Adrenal gland (tissue), 12 donors: ENCODE results near the gene BOC. TPM values are rescaled to one million over a fixed set of nuclear protein-coding genes. Genes with fewer than 3 reads are reported as not detected.

ENCODE experiments used
- DNase-seq, 7 donors: peaks; one replicate each; pipeline ENCODE4 v3.0.0-alpha.2; 2019 to 2020
- H3K27ac ChIP-seq, 5 donors: fragments of 200-600 bp; sonication (generic) in 4 of 5; 1 replicate in 3 of 5; 2 replicates in 2 of 5; pipeline versions ENCODE4 v1.5.1 to v1.8.0; 2016 to 2020; ENCODE audit warnings: mild to moderate bottlenecking in 1 of 5
- H3K27me3 ChIP-seq: fragments of 200-600 bp; 2 replicates; pipeline ENCODE4 v1.8.0; 2021
- H3K36me3 ChIP-seq, 2 donors: fragments of 200-600 bp; replicated peaks in 1 of 2; 1 replicate in 1 of 2; 2 replicates in 1 of 2; pipeline versions ENCODE4 v1.5.1 to v1.8.0; 2018 to 2022
- H3K4me1 ChIP-seq, 2 donors: fragments of 200-600 bp; replicated peaks in 1 of 2; 1 replicate in 1 of 2; 2 replicates in 1 of 2; pipeline versions ENCODE4 v1.5.1 to v1.8.0; 2018 to 2021
- H3K4me3 ChIP-seq, 4 donors: fragments of 200-600 bp; sonication (generic) in 3 of 4; one replicate each; pipeline ENCODE4 v1.5.1; 2016 to 2018
- H3K9me3 ChIP-seq, 3 donors: fragments of 200-600 bp; sonication (generic) in 1 of 3; replicated peaks in 1 of 3; 1 replicate in 2 of 3; 2 replicates in 1 of 3; pipeline versions ENCODE4 v1.5.1 to v1.8.0; 2016 to 2021
- POLR2A ChIP-seq, 2 donors: fragments of 450-650 bp; IDR thresholded peaks; one replicate each; pipeline ENCODE4 v1.6.1; 2017; ENCODE audit warnings: antibody characterized with exemption in 2 of 2, mild to moderate bottlenecking in 2 of 2, moderate library complexity in 1 of 2
- WGBS, 4 donors: extraction: QIAGEN DNeasy Blood & Tissue Kit in 2 of 4; methylation state at CpG; one replicate each; pipeline versions ENCODE4 v1.1.5 to v1.1.7; 2013 to 2017; 5-methylcytosine and 5-hydroxymethylcytosine counted together
- intact Hi-C, 2 donors: fragments of 100-400 bp; cut with DNase I; formaldehyde crosslinking; loops; one replicate each; pipeline versions ENCODE4 v1.14.1 to v1.15.0; 2022 to 2023
- polyA plus RNA-seq, 3 donors: library from polyadenylated mRNA; stranded (reverse); fragments of 200-250 nt in 2 of 3; fragments of 350-450 nt in 1 of 3; fragmentation: Illumina TruSeq in 1 of 3; extraction: RNeasy Lipid Tissue Mini Kit (QIAGEN cat#74804) in 1 of 3; gene quantifications; one replicate each; pipeline ENCODE4 v1.2.3, GENCODE V29; 2013 to 2014
- total RNA-seq, 9 donors: library from RNA; depleted of rRNA in 4 of 9; stranded (reverse); fragments of >200 nt in 4 of 9; fragments of 120-200 nt in 1 of 9; fragmentation: NEBNext Ultra II Directional in 1 of 9; extraction: Animal tissue kit (Norgen Biotek cat#: 25700) in 1 of 9; gene quantifications; one replicate each; pipeline versions ENCODE4 v1.1.0 to v1.2.4, GENCODE V29; 2013 to 2023
- TF ChIP-seq, protein P1 (sequence below), 6 experiments: fragments of 450-650 bp in 4 of 6; fragments of 200-600 bp in 2 of 6; sonication (generic) in 1 of 6; IDR thresholded peaks; 1 replicate in 5 of 6; 2 replicates in 1 of 6; pipeline versions ENCODE4 v1.5.1 to v1.8.0; 2016 to 2021; ENCODE audit warnings: antibody characterized with exemption in 6 of 6, mild to moderate bottlenecking in 2 of 6, moderate library complexity in 1 of 6
- donor health status: healthy with polysubstance abuse.
- donor health status: Bipolar disorder and iron deficiency.
- donor health status: DM: yes; HTN: yes; CAD: no.
- donor health status: DM: no; HTN: no; CAD: no.
- donor health status: DM: no; HTN: no; CAD: no.
- donor health status: DM: yes; HTN: yes; CAD: no.

The BOC gene
- total and polyA plus RNA-seq, 12 donors = 1.9 to 22.3 (median 9.5) TPM

DNA sequence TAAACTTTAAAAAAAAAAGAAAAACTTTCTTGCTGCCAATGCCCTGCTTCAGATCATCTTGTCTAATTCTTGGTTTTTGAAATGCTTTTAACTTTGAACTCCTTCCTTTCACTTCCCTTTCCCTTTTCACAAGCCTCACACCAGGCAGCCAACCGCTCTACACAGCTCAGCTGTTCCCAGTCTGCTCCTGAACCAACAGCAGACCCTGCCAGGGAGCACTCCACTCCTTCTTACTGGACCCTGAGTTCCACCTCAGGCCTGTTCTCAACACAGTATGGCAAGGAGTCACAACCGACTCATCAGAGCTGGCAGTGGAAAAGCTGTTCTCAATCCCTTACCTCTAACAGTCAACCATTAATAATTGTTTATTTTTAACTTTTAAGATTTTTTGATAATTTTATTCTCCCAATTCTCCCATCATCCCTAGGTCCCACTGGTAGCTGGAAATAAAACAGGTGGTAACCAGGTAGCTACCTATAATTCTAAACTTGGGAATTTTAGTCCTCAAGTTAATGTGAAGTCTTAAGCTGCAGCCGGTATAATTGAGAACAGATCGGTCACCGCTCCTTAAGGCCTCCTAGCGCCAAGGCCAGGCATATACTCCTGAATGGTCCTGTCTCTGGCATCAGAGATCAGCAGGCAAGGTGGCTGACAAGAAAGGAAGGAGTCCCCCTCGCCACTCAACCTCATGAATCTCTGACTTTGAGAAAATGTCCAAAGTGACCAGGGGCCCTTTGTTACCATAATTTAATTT is 43.9 kb downstream of the BOC start:
- peaks cover 0 to 7% of the 10 kb centered on the region in 2 donors for H3K4me1 ChIP-seq
- H3K27me3 ChIP-seq = no peaks in the 10 kb centered on the region
- no peak overlapping the region for H3K4me3 ChIP-seq
- H3K36me3 ChIP-seq = peaks cover 0 to 10% of the 10 kb centered on the region in 2 donors
- no peak for DNase-seq
- H3K9me3 ChIP-seq = no peaks in the 10 kb centered on the region
- TF ChIP-seq, protein P1, sequence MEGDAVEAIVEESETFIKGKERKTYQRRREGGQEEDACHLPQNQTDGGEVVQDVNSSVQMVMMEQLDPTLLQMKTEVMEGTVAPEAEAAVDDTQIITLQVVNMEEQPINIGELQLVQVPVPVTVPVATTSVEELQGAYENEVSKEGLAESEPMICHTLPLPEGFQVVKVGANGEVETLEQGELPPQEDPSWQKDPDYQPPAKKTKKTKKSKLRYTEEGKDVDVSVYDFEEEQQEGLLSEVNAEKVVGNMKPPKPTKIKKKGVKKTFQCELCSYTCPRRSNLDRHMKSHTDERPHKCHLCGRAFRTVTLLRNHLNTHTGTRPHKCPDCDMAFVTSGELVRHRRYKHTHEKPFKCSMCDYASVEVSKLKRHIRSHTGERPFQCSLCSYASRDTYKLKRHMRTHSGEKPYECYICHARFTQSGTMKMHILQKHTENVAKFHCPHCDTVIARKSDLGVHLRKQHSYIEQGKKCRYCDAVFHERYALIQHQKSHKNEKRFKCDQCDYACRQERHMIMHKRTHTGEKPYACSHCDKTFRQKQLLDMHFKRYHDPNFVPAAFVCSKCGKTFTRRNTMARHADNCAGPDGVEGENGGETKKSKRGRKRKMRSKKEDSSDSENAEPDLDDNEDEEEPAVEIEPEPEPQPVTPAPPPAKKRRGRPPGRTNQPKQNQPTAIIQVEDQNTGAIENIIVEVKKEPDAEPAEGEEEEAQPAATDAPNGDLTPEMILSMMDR (IDR thresholded peaks at IDR 0.05) = no peak
- H3K27ac ChIP-seq = no peak overlapping the region
- intact Hi-C loops = no loop called here
- WGBS, 4 donors = 88 to 92% (median 90%) methylated on average over 7 of the region's 7 CpGs

GRCh38 chr3:113255854-113256615 is 44.7 kb downstream of the BOC start:
- Histone ChIP-seq H3K4me1 (peaks cover 0 to 7% of the 10 kb centered on the region in 2 donors), H3K9me3 (no peaks in the 10 kb centered on the region), H3K4me3 (no peak overlapping the region), H3K36me3 (peaks cover 0 to 5% of the 10 kb centered on the region in 2 donors), H3K27ac (no peak overlapping the region), H3K27me3 (no peaks in the 10 kb centered on the region)
- 83 to 91% (median 87%) methylated on average over 6 to 7 of the region's 7 CpGs for WGBS, 4 donors
- intact Hi-C loops = no loop called here
- TF ChIP-seq POLR2A (IDR thresholded peaks at IDR 0.05) = no peak
- TF ChIP-seq, protein P1 (IDR thresholded peaks at IDR 0.05) = no peak
- DNase-seq = no peak

GRCh38 chr3:113258361-113258760 is 47.0 kb downstream of the BOC start:
- Histone ChIP-seq H3K4me3 (no peak overlapping the region), H3K27me3 (no peaks in the 10 kb centered on the region), H3K27ac (no peak overlapping the region), H3K4me1 (peaks cover 0 to 7% of the 10 kb centered on the region in 2 donors), H3K9me3 (no peaks in the 10 kb centered on the region), H3K36me3 (no peaks in the 10 kb centered on the region)
- WGBS, 4 donors = 72 to 93% (median 83%) methylated on average over 4 of the region's 4 CpGs
- TF ChIP-seq, protein P1 (IDR thresholded peaks at IDR 0.05) = no peak
- no peak for TF ChIP-seq POLR2A (IDR thresholded peaks at IDR 0.05)
- intact Hi-C loops = no loop called here
- no peak for DNase-seq

- no peak for DNase-seq
- Histone ChIP-seq H3K4me1 (peaks cover 0 to under 1% of the 10 kb centered on the region in 2 donors), H3K9me3 (no peaks in the 10 kb centered on the region), H3K4me3 (no peak overlapping the region), H3K27me3 (no peaks in the 10 kb centered on the region), H3K27ac (no peak overlapping the region), H3K36me3 (no peaks in the 10 kb centered on the region)
- 77 to 92% (median 84%) methylated on average over 2 of the region's 2 CpGs for WGBS, 4 donors
- TF ChIP-seq POLR2A (IDR thresholded peaks at IDR 0.05) = no peak
- TF ChIP-seq, protein P1 (IDR thresholded peaks at IDR 0.05) = no peak
- intact Hi-C loops = no loop called here
Measured at GRCh38 chr3:113259196-113259595, 47.8 kb downstream of the BOC start.
